ENCODE measurements around the gene CCDC198. TPM values are rescaled to one million over a fixed set of nuclear protein-coding genes. Genes with fewer than 3 reads are reported as not detected.

CCDC198 gene
- not detected in 2 replicates for polyA plus RNA-seq (2011; rRNA removed)
- not detected in 2 replicates for polyA minus RNA-seq (2011; rRNA and poly(A)+ RNA removed)

- Histone ChIP-seq H3K27me3 (ENCODE audit: control insufficient read depth, insufficient read depth, low read length) (no peaks in the 10 kb centered on the region), H3K36me3 (ENCODE audit: control insufficient read depth, insufficient read depth, low read length) (no peaks in the 10 kb centered on the region), H3K4me3 (ENCODE audit: low read depth, low read length) (no peak within 1 kb of the TSS)
- ChIA-PET CTCF (no interaction called here), POLR2A (no interaction called here)
- no peak for TF ChIP-seq CTCF (IDR thresholded peaks at IDR 0.05; ENCODE audit: insufficient read depth, low read depth, low read length)
- no peak for DNase-seq (ENCODE audit: low read depth)
These were observed at the start of gene CCDC198 for GRCh38 chr14:57493467-57494181. Gene CCDC198, minus strand, starts transcription at chr14:57493857. Its CDS starts 142 bp downstream, at chr14:57493715.

DNA sequence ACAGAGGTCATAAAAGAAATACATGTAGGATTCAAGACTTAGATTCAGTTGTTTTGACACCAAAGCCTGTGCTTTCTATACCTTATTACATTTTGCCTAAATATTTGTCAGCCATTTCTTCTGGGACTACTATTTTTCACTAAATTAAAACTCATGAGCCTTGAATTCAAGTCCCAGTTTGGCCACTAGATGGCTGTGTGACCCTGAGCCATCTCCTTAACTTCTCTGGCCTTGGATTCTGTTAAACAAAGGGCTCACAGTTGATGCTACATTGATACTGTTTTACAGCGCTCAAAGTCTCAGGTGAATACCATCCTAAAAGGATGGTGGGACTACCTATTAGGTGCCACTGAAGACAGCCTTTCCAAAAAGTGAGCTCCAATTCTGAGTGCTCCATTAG is 39.6 kb upstream of the CCDC198 start:
- H3K4me3 ChIP-seq (ENCODE audit: low read depth, low read length): no peak overlapping the region
- ChIA-PET CTCF (interaction anchor here (0.8 to 1.4 kb wide), 2 partner anchors 11 to 177 kb away, joined by 3 read pairs; no protein-coding TSS in a partner anchor), POLR2A (no interaction called here)
- TF ChIP-seq CTCF (IDR thresholded peaks at IDR 0.05; ENCODE audit: insufficient read depth, low read depth, low read length): no peak; the same call in 1 of the 2 replicates
- no peak for DNase-seq (ENCODE audit: low read depth)
- H3K27me3 ChIP-seq (ENCODE audit: control insufficient read depth, insufficient read depth, low read length): no peaks in the 10 kb centered on the region
- no peaks in the 10 kb centered on the region for H3K36me3 ChIP-seq (ENCODE audit: control insufficient read depth, insufficient read depth, low read length)

DNA sequence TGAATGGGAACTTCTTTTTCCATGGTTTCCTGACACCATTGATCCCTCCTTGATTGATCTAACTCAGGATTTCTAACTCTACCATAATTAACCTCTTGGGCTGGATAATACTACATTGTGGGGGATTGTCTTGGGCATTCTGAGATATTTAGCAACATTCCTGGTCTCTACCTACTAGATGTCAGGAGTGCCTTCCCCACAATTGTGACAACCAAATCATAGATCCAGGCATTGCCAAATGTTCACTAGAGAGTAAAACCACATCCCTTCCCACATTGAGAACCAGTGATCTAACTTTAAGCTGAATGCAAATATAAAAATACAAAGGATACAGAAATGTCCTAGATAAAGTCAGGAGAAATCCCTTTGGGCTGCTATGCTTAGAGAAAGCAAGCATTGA is 36.9 kb upstream of the CCDC198 start:
- Histone ChIP-seq H3K36me3 (ENCODE audit: control insufficient read depth, insufficient read depth, low read length) (no peaks in the 10 kb centered on the region), H3K27me3 (ENCODE audit: control insufficient read depth, insufficient read depth, low read length) (no peaks in the 10 kb centered on the region), H3K4me3 (ENCODE audit: low read depth, low read length) (no peak overlapping the region)
- ChIA-PET CTCF (interaction anchor here (0.8 kb wide), 1 partner anchor 27 kb away, joined by 3 read pairs; no protein-coding TSS in a partner anchor), POLR2A (no interaction called here)
- no peak for TF ChIP-seq CTCF (IDR thresholded peaks at IDR 0.05; ENCODE audit: insufficient read depth, low read depth, low read length)
- no peak for DNase-seq (ENCODE audit: low read depth)

DNA sequence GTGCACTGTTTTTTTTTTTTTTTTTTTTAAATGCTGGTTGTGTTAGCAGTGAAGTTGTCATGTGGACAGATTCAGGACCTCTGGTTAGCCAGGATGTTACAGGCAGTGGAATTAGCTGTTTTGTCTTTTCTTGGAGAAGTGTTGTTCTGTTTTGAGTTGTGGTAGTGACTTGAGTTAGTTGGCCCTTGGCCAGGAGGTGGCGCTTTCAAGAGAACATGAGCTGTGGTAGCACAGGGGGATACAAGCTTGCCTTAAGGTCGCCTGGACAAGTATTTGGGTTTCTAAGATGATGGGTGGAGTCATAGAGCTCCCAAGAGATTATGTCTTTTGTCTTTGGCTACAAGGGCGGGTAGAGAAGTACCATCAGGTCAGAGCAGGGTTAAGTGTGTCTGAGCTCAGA is 33.3 kb upstream of the CCDC198 start:
- no peaks in the 10 kb centered on the region for H3K27me3 ChIP-seq (ENCODE audit: control insufficient read depth, insufficient read depth, low read length)
- ChIA-PET CTCF (no interaction called here), POLR2A (no interaction called here)
- H3K36me3 ChIP-seq (ENCODE audit: control insufficient read depth, insufficient read depth, low read length): no peaks in the 10 kb centered on the region
- H3K4me3 ChIP-seq (ENCODE audit: low read depth, low read length): no peak overlapping the region
- no peak for TF ChIP-seq CTCF (IDR thresholded peaks at IDR 0.05; ENCODE audit: insufficient read depth, low read depth, low read length)
- no peak for DNase-seq (ENCODE audit: low read depth)

- no peaks in the 10 kb centered on the region for H3K36me3 ChIP-seq (ENCODE audit: control insufficient read depth, insufficient read depth, low read length)
- TF ChIP-seq CTCF (IDR thresholded peaks at IDR 0.05; ENCODE audit: insufficient read depth, low read depth, low read length): no peak
- CTCF ChIA-PET: no interaction called here
These were observed 25.4 kb upstream of the CCDC198 start for GRCh38 chr14:57519043-57519442.

More at GRCh38 chr14:57519043-57519442, 25.4 kb upstream of the CCDC198 start:
- DNase-seq (ENCODE audit: low read depth): no peak
- Histone ChIP-seq H3K4me3 (ENCODE audit: low read depth, low read length) (no peak overlapping the region), H3K27me3 (ENCODE audit: control insufficient read depth, insufficient read depth, low read length) (no peaks in the 10 kb centered on the region)
- POLR2A ChIA-PET: no interaction called here

All from BJ (cell line).